NT2/D1 (cell line): ENCODE data around the gene AUP1.

ENCODE experiments used
- YY1 ChIP-seq: IDR thresholded peaks from 2 replicates; pipeline ENCODE4 v1.6.1; 2011; ENCODE audit not compliant: insufficient read length, insufficient read depth
- ZNF274 ChIP-seq: IDR thresholded peaks from 2 replicates; pipeline ENCODE4 v1.6.1; 2011; ENCODE audit warnings: mild to moderate bottlenecking, low read depth, low read length

GRCh38 chr2:74538881-74539339 is 9.4 kb upstream of the AUP1 start:
- no peak for TF ChIP-seq YY1
- no peak for TF ChIP-seq ZNF274
